Activated gamma-delta T cell (primary cell): ENCODE data around the gene ROBO2.

Experiments
- DNase-seq: peaks from one replicate; lab custom pipeline; 2025; lab: John Stamatoyannopoulos, UW

The ROBO2 gene

DNA sequence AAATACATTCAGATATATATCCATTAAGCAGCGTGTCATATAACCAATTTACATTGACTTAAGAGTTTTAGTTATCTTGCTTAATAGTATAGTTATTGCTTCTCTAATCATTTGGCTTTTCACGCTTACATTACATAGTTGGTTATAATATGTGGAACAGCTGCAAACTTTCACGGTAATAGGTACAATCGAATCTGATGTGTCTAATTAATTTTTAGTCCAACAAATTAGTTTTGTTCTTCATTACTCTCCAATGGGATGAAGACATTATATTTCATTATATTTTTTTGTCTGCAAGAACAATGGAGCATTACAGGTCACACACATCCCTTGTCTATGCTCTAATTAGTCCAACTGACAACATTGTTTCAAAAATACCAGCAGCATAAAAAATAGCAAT is 546.3 kb downstream of the ROBO2 start:
- DNase-seq, result no peak

DNA sequence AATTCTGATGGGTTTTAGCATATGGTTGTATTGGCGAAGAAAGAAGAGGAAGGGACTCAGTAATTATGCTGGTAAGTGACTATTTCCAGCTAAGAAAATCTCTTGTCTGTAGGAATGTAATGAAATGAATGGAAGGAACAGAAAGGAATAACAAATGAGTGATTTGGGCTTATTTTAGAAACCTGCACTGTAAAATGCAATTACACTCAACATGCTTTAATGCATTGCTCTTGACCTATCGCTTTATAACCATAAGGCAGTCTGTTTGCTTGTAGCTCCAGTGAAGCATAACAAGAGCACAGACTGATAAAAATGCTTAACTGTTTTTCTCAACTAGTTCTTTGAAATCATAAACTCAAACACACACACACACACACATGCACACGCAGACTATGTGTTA is 549.0 kb downstream of the ROBO2 start:
- no peak for DNase-seq

- DNase-seq, result no peak
Measured at GRCh38 chr3:77590191-77590590, 550.3 kb downstream of the ROBO2 start.

- no peak for DNase-seq
Measured at GRCh38 chr3:77595371-77595870, 555.5 kb downstream of the ROBO2 start.

DNA sequence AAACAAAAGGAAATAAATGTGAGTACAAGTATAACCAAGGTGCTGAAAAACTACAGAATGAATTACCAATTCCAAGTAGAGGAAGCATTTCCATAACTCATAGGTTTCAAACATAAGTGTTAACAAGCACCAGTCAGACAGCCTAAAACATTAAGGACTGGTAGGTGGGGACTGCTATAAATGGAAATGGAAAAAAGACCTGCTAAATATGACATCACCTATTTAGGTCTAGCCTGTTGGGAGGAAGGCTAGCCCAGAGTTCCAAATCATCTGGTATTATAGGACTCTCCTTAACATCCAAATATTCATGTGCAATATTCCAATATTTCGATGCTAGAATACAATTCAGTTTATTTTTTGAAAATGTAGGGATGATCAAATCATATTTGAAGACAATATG is 560.0 kb downstream of the ROBO2 start:
- DNase-seq, result no peak

- DNase-seq, result no peak
Measured at GRCh38 chr3:77601823-77602415, 562.0 kb downstream of the ROBO2 start.

DNA sequence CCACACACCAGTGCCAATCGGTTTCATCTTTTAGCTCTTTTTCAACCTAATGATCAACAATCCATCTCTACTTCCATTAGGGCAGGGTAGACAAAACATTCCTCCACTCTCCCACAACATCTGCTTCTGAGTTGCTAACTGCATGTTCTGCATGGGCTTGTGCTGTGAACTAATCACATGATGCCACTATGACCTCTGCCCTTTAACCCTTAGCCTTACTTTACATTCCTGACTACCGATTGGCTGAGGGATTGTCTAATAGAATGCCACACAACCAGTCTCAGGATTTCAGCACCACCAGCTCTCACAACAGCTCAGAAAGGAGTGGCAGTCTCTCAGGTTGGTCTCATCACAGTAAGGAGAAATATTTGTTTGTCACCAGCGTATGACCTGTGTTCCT is 562.8 kb downstream of the ROBO2 start:
- no peak for DNase-seq

- DNase-seq, result no peak
Measured at GRCh38 chr3:77605308-77605707, 565.4 kb downstream of the ROBO2 start.

GRCh38 chr3:77605865-77606264 is 566.0 kb downstream of the ROBO2 start:
- DNase-seq, result no peak

DNA sequence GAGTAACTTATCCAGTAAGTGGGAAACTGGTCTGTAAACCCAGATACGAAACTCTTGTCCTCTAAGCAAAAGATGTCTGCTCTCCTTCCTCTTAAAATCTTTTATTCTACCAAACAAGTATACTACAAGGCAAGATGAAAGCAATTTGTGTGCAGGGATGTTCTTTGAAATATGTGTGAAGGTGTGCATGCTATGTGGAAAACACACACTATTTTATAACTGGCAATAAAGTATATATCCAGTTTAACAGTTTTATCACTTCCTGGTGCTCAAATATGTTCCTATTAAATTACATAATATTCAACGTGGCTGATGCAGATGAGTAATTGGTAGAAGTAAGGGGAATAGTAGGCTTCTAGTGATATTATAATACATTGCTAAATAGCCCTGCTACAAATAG is 566.5 kb downstream of the ROBO2 start:
- DNase-seq, result no peak

DNA sequence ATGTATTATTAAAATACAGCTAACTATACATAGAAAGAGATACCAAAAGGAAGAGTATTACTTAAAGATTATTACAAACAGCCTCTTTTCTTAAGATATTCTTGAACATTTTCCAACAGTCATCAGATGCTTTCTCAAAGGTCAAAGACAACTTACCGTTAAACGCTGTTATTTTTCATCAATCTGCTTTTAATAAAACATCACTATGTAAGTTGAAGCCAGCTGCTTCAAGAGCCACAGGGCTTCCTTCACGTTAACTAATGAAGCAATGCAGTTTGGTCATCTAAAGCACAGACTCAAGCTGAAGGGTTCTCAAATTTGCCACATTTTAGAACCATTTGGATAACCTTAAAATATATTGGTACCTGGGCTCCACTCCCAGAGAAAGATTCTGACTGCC is 578.8 kb downstream of the ROBO2 start:
- no peak for DNase-seq

- DNase-seq, result no peak
Measured at GRCh38 chr3:77620009-77620408, 580.1 kb downstream of the ROBO2 start.

DNA sequence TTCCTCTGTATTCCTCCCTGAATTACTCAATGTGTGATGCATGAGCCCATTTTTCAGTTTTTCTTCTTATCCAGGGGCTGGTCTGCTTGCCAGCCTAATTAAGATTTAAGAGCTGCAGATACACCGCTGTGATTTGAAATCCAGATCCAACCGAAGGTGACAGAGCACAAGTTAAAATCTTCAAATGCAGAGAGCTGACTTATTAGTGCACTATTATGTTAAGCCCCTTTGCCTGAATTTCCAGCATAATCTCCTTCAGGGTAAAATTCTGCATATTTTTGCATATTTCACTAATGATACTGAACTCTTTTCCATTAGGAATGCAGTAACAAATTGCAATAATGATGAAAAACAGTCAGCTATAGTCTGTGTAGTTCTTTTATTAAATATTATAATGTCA is 583.6 kb downstream of the ROBO2 start:
- no peak for DNase-seq

GRCh38 chr3:77626157-77626556 is 586.3 kb downstream of the ROBO2 start:
- no peak for DNase-seq

DNA sequence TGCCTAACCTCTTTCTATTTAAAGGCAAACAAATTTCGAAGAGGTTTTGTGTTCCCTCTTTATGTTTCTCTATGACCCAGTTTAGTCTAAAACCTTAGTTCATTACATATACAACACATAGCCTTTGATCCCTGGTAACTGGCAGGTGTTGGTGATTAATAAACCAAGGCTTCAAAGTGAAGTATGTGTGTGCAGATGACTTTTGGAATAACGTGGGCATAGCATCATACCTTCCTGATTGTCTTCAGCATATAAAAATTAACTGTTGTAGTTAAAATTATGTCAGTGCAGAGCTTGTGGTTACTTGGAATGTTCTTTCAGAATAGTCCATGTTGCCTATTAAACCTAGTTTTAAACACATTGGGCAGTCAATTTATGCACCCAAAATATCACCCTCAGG is 608.3 kb downstream of the ROBO2 start:
- no peak for DNase-seq

- DNase-seq, result no peak
Measured at GRCh38 chr3:77648664-77649063, 608.8 kb downstream of the ROBO2 start.

GRCh38 chr3:77652624-77653023 is 612.7 kb downstream of the ROBO2 start:
- DNase-seq, result no peak

DNA sequence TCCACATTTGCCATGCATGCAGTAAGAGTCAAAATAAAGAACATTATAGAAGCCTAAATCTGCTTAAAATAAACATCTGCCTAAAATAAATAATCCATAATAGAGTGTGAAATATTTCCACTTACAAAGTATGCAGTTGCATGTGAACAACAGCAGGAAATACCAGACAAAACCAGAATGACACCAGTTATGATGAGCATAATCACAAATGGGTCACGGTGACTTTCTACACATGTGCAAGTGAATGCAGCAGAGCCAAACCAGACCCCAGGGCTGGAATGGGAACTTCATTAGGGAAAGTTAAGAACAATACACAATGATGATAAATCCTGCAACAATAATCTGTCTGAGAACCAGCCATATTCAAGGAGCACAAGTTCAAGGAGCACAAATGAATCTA is 615.5 kb downstream of the ROBO2 start:
- DNase-seq, result no peak

DNA sequence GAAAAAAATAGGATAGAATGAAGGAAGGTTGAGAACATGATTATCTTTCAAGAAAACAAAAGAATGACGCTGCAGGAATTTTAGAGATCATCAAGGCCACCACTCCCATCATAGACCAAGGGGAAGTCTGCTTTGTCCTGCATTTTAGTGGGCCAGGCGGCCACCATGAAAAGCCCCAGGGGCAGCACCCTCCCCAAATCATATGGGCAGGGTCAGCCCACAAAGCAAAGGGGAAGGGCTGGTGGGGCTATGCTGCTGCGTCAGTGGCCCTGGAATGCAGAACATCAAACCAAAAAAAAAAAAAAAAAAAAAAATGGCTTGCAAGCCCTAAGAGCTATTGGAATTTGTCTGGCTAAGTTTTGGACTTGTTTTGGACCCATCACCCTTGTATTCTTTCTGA is 620.8 kb downstream of the ROBO2 start:
- DNase-seq, result no peak

DNA sequence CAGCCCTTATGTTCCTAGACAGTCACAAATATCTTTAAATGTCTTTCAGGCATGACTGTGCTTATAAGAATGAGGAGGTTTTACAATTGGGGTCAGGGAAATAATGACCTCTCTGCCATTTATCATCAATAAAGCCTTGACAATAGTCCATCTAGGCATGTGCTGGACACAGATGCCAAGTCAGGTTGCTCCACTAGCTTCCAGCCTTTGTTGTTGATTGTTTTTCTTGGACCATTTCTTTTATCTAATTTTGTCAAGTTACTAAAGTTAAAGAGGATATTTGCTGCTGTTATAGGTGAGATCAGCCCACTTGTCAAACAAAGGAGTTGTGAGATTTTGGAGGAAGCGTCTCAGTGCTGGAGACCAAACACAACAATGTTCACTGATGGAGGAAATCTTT is 628.0 kb downstream of the ROBO2 start:
- no peak for DNase-seq

DNA sequence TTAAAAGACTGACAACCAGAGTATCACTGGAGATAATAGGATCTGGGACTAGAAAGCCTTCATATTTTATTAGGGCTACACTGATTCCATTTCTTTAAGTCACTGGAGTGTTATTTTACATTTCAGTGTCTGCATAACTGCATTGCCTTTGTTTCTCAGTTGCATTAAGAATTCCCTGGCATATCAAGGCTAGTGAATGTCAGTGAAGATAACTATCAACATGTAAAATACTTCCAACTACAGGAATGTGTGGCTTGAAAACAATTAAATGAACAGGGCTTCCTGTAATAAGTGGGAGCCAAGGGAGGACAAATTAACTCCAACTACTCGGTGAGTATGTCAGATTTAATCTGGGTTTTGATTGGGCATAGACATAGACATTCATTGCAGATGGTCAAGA is 628.5 kb downstream of the ROBO2 start:
- DNase-seq, result no peak

DNA sequence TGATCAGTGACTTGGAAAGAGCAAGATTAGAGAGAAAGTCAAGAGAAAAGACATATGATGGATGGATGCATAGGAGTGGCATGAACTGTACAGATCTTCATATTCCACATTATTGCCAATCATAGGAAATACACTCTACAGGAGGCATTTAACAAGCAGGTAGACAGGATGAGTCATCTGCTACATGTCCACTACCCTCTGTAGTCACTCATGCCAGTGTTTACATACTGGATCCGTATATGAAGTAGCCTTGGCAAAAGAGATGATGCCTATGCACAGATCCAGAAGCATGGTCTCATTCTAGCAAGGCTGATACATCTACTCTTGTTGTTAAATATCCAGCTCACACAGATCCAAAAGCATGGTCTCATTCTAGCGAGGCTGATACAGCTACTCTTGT is 632.1 kb downstream of the ROBO2 start:
- no peak for DNase-seq

- DNase-seq, result no peak
Measured at GRCh38 chr3:77682162-77682561, 642.3 kb downstream of the ROBO2 start.

- DNase-seq, result no peak
Measured at GRCh38 chr3:77684115-77684514, 644.2 kb downstream of the ROBO2 start.

- no peak for DNase-seq
Measured at GRCh38 chr3:77685713-77686112, 645.8 kb downstream of the ROBO2 start.
